HepG2 (cell line): Measurements from ENCODE around the gene SLAMF9. TPM values are rescaled to one million over a fixed set of nuclear protein-coding genes. Genes with fewer than 3 reads are reported as not detected.

Experiments
- ATAC-seq: fragments of 200-7000 bp; cut with Tn5 transposase; 3 replicates; pipeline ENCODE4 v1.9.1; 2020; ENCODE audit warnings: mild to moderate bottlenecking, moderate library complexity
- BruUV-seq: library from RNA; stranded (reverse); fragments of 400-500 nt; replicated peaks from 2 replicates; lab custom pipeline; 2021; lab: Mats Ljungman, UMichigan
- CTCF ChIA-PET: fragments of 300-600 bp; formaldehyde crosslinking; extraction: SDS; loops from one replicate; lab custom pipeline; 2021; ENCODE audit warnings: low total read pairs, inconsistent platforms, low intra/inter-chr PET ratio; lab: Yijun Ruan, JAX
- POLR2A ChIA-PET: fragments of 350-600 bp; sonication (Branson Sonifier 250); formaldehyde crosslinking; loops from one replicate; lab custom pipeline; 2020; ENCODE audit warnings: antibody characterized with exemption, inconsistent platforms; lab: Yijun Ruan, JAX
- DNase-seq: peaks from one replicate; pipeline ENCODE4 v3.0.0-alpha.2; 2015; ENCODE audit warnings: low spot score
- FAIRE-seq: peaks from 3 replicates; lab custom pipeline; 2011; peaks lifted over from hg19 to GRCh38; lab: Jason Lieb, UNC
- H2AFZ ChIP-seq: one replicate; pipeline ENCODE4 v1.6.1; 2011; ENCODE audit warnings: low read length, inconsistent platforms
- H3K27ac ChIP-seq: fragments of 300-600 bp; 3 replicates; pipeline ENCODE4 v1.8.0; 2011; ENCODE audit warnings: mixed run types, mild to moderate bottlenecking, mixed read lengths, low read length, inconsistent platforms; ENCODE audit not compliant: insufficient read depth; ENCODE audit errors: extremely low read length
- H3K27me3 ChIP-seq, 2 experiments: fragments of 200-600 bp in 1 of 2; 2 replicates in 1 of 2; 3 replicates in 1 of 2; pipeline versions ENCODE4 v1.6.0 to v1.8.0; 2011; ENCODE audit warnings: low read length in 2 of 2, mild to moderate bottlenecking in 2 of 2, moderate library complexity in 2 of 2, inconsistent platforms in 1 of 2; ENCODE audit not compliant: insufficient read depth in 2 of 2, control insufficient read depth in 1 of 2
- H3K36me3 ChIP-seq, 2 experiments: fragments of 200-600 bp in 1 of 2; replicated peaks in 1 of 2; 2 replicates in 1 of 2; 3 replicates in 1 of 2; pipeline versions ENCODE4 v1.5.1 to v1.8.0; 2011; ENCODE audit warnings: low read length in 2 of 2, inconsistent platforms in 1 of 2; ENCODE audit not compliant: insufficient read depth in 2 of 2, control insufficient read depth in 1 of 2
- H3K4me1 ChIP-seq: 2 replicates; pipeline ENCODE4 v1.5.1; 2012; ENCODE audit warnings: low read length, inconsistent platforms; ENCODE audit not compliant: insufficient read depth
- H3K4me2 ChIP-seq: 2 replicates; pipeline ENCODE4 v1.6.0; 2011; ENCODE audit warnings: low read depth, low read length, inconsistent platforms
- H3K4me3 ChIP-seq, 3 experiments: fragments of 200-600 bp in 1 of 3; sonication (generic), shearing (Covaris generic) in 1 of 3; replicated peaks in 1 of 3; 2 replicates each; pipeline ENCODE4 v1.5.1; 2011 to 2016; ENCODE audit warnings: low read length in 3 of 3, inconsistent platforms in 2 of 3, low read depth in 2 of 3, mild to moderate bottlenecking in 2 of 3, control low read depth in 1 of 3, mixed read lengths in 1 of 3; ENCODE audit not compliant: insufficient read depth in 1 of 3
- H3K79me2 ChIP-seq: one replicate; pipeline ENCODE4 v1.6.1; 2011; ENCODE audit warnings: low read length, inconsistent platforms; ENCODE audit not compliant: insufficient read depth
- H3K9ac ChIP-seq: 2 replicates; pipeline ENCODE4 v1.6.0; 2011; ENCODE audit warnings: mild to moderate bottlenecking, low read depth, low read length, inconsistent platforms; ENCODE audit not compliant: insufficient read depth
- H3K9me3 ChIP-seq: 2 replicates; pipeline ENCODE4 v1.5.1; 2012; ENCODE audit warnings: mild to moderate bottlenecking, low read length
- H4K20me1 ChIP-seq: 2 replicates; pipeline ENCODE4 v1.6.0; 2011; ENCODE audit warnings: inconsistent platforms, mild to moderate bottlenecking, low read length, moderate library complexity; ENCODE audit not compliant: insufficient read depth
- ADNP ChIP-seq: sonication (generic); formaldehyde crosslinking; IDR thresholded peaks from 2 replicates; pipeline ENCODE4 v1.4.0; 2020; ENCODE audit warnings: missing genetic modification reagents
- GTF3A ChIP-seq: sonication (generic); formaldehyde crosslinking; conservative IDR thresholded peaks from 2 replicates; pipeline ENCODE4 v1.4.0; 2020; ENCODE audit warnings: mild to moderate bottlenecking, missing genetic modification reagents
- HMG20A ChIP-seq: IDR thresholded peaks from 2 replicates; pipeline ENCODE4 v1.6.1; 2016; ENCODE audit warnings: borderline replicate concordance
- MED13 ChIP-seq: sonication (generic); formaldehyde crosslinking; IDR thresholded peaks from 2 replicates; pipeline ENCODE4 v1.5.0; 2020; ENCODE audit warnings: missing genetic modification reagents
- MIER3 ChIP-seq: IDR thresholded peaks from 2 replicates; pipeline ENCODE4 v1.6.1; 2016; ENCODE audit warnings: missing compliant biosample characterization, borderline replicate concordance
- MIXL1 ChIP-seq: IDR thresholded peaks from 2 replicates; pipeline ENCODE4 v1.6.1; 2016
- RAD21 ChIP-seq: fragments of 450-650 bp; formaldehyde crosslinking; IDR thresholded peaks from 2 replicates; pipeline ENCODE4 v1.5.0; 2020; ENCODE audit warnings: mild to moderate bottlenecking
- ZNF17 ChIP-seq: sonication (generic); formaldehyde crosslinking; IDR thresholded peaks from 2 replicates; pipeline ENCODE4 v1.5.0; 2020; ENCODE audit warnings: mild to moderate bottlenecking, missing genetic modification reagents
- ZNF224 ChIP-seq: sonication (generic); formaldehyde crosslinking; IDR thresholded peaks from 2 replicates; pipeline ENCODE4 v1.5.0; 2020; ENCODE audit warnings: mild to moderate bottlenecking, missing genetic modification reagents
- WGBS: methylation state at CpG from one replicate; pipeline ENCODE4 v1.1.6; 2017; ENCODE audit warnings: low lambda C conversion rate; 5-methylcytosine and 5-hydroxymethylcytosine counted together
- in situ Hi-C: cut with HindIII; loops from 2 replicates; pipeline ENCODE4 v1.10.0; 2017; ENCODE audit warnings: low pct_unique_long_range_greater_than_20kb; ENCODE audit not compliant: extremely low pct_ligation_motif_present
- intact Hi-C: fragments of 100-400 bp; cut with micrococcal nuclease; formaldehyde crosslinking; loops from one replicate; pipeline ENCODE4 v1.10.0; 2022; ENCODE audit not compliant: unreplicated experiment
- polyA plus RNA-seq, 8 experiments: library from polyadenylated mRNA; depleted of rRNA in 3 of 8; stranded (reverse) in 7 of 8; unstranded in 1 of 8; fragments of >200 nt; fragmentation: Illumina TruSeq in 4 of 8; extraction: Trizol in 4 of 8; gene quantifications; 2 replicates each; pipeline versions ENCODE4 v1.2.1 to v1.2.3, GENCODE V29; 2011 to 2016; ENCODE audit warnings: low read depth in 4 of 8, missing spikeins in 1 of 8, mixed read lengths in 1 of 8; ENCODE audit not compliant: insufficient read depth in 1 of 8
- total RNA-seq, 5 experiments: library from RNA; depleted of rRNA; stranded (reverse); fragments of >200 nt; fragmentation: Illumina TruSeq; extraction: Trizol; gene quantifications; 2 replicates each; pipeline ENCODE4 v1.2.3, GENCODE V29; 2016; ENCODE audit warnings: low read depth in 1 of 5
- TF ChIP-seq, protein P1 (sequence below): IDR thresholded peaks from 2 replicates; pipeline ENCODE4 v1.6.1; 2016; ENCODE audit warnings: missing biosample characterization, missing genetic modification reagents, low read depth
- TF ChIP-seq, protein P2 (sequence below): sonication (generic); formaldehyde crosslinking; IDR thresholded peaks from 2 replicates; pipeline ENCODE4 v1.8.0; 2022; ENCODE audit warnings: missing genetic modification reagents, mild to moderate bottlenecking, inconsistent platforms, borderline replicate concordance
- TF ChIP-seq, protein P3 (sequence below): fragments of 450-650 bp; IDR thresholded peaks from 2 replicates; pipeline ENCODE4 v1.6.1; 2017

Gene SLAMF9
- total and polyA plus RNA-seq, 2 of the 13 experiments (the other 11 are each of a cell fraction or from before 2014, with no cell fraction given): 0.82 TPM; not detected in 1

DNA sequence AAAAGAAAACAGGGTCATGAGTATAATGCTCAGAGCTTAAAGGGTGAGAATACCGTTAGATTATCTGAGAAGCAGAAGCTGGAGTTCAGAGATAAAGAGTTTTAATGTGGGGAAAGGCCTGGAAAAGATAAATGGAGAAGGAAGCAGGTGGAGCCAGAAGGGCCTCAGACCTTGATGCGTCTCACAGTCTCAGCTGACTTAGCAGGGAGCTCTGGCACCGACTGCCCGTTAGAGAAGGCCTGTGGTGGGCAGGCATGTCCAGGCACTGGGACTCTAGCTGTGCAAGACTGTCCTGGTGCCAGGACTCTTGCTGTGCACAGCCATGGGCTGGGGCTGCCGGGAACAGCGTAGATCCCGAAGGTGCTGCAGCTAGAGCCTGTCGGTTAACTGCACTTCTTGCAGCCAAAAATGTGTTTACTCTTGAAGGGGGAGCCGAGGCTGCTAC lies 3.8 kb upstream of the SLAMF9 start:
- in situ Hi-C loops: no loop called here
- Histone ChIP-seq H3K9me3 (no peaks in the 10 kb centered on the region), H3K4me2 (no peak overlapping the region), H3K27me3 (peaks cover 0 to 12% of the 10 kb centered on the region in 2 experiments; a peak in 2 of 5 replicates), H3K27ac (no peak overlapping the region), H3K79me2 (no peaks in the 10 kb centered on the region), H2AFZ (no peak overlapping the region), H3K36me3 (no peaks in the 10 kb centered on the region), H4K20me1 (no peaks in the 10 kb centered on the region), H3K9ac (no peak overlapping the region), H3K4me3 (no peak overlapping the region), H3K4me1 (no peaks in the 10 kb centered on the region)
- DNase-seq (no peak), ATAC-seq (no peak), FAIRE-seq (no peak)
- CTCF ChIA-PET: no interaction called here
- intact Hi-C loops: no loop called here
- no TSS peak for BruUV-seq
- TF ChIP-seq MED13 (CRISPR knock-in tag): no peak
- TF ChIP-seq RAD21 (CRISPR knock-in tag): no peak
- TF ChIP-seq GTF3A (CRISPR knock-in tag): no peak
- TF ChIP-seq, protein P1, sequence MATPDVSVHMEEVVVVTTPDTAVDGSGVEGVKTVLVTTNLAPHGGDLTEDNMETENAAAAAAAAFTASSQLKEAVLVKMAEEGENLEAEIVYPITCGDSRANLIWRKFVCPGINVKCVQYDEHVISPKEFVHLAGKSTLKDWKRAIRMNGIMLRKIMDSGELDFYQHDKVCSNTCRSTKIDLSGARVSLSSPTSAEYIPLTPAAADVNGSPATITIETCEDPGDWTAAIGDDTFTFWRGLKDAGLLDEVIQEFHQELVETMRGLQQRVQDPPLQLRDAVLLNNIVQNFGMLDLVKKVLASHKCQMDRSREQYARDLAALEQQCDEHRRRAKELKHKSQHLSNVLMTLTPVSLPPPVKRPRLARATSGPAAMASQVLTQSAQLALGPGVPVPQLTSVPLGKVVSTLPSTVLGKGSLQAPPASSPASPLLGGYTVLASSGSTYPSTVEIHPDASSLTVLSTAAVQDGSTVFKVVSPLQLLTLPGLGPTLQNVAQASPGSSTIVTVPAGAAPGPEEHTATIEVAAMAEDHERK: no peak
- TF ChIP-seq ZNF224 (CRISPR knock-in tag): no peak
- no peak for TF ChIP-seq MIER3 (CRISPR knock-in tag)
- POLR2A ChIA-PET: no interaction called here
- 40% methylated on average over 8 of the region's 9 CpGs for WGBS

DNA sequence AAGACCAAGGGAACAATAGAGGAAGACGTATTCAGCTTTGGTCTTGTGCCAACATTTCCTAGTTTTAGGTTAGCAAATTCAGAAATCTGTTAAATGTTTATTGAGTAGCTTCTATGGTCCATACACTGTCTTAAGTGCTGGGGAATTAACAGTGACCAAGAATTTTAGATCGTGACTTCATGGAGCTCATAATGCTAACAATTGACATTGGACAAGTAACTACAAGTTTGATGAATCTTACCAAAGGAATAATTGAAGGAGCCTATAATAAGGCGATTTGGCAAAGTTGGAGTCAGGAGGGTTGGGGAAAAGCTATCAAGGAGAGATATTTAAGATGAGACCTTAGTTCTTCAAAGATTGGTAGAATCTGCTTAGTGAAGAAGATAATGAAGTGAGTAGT lies 1.4 kb upstream of the SLAMF9 start:
- under 1% methylated on average over 3 of the region's 3 CpGs for WGBS

More for the DNA sequence above, 1.4 kb upstream of the SLAMF9 start:
- Histone ChIP-seq H3K4me1 (no peaks in the 10 kb centered on the region), H3K4me2 (no peak overlapping the region), H3K36me3 (no peaks in the 10 kb centered on the region), H3K27me3 (peaks cover 0 to 16% of the 10 kb centered on the region in 2 experiments; a peak in 1 of 5 replicates), H3K4me3 (no peak overlapping the region), H3K79me2 (no peaks in the 10 kb centered on the region), H4K20me1 (no peaks in the 10 kb centered on the region), H3K9ac (no peak overlapping the region), H3K27ac (no peak overlapping the region), H3K9me3 (no peaks in the 10 kb centered on the region), H2AFZ (no peak overlapping the region)
- ATAC-seq (no peak), DNase-seq (no peak), FAIRE-seq (no peak)
- intact Hi-C loops (no loop called here), in situ Hi-C loops (no loop called here)
- CTCF ChIA-PET: no interaction called here
- BruUV-seq: no TSS peak
- POLR2A ChIA-PET: no interaction called here
- TF ChIP-seq, protein P2, sequence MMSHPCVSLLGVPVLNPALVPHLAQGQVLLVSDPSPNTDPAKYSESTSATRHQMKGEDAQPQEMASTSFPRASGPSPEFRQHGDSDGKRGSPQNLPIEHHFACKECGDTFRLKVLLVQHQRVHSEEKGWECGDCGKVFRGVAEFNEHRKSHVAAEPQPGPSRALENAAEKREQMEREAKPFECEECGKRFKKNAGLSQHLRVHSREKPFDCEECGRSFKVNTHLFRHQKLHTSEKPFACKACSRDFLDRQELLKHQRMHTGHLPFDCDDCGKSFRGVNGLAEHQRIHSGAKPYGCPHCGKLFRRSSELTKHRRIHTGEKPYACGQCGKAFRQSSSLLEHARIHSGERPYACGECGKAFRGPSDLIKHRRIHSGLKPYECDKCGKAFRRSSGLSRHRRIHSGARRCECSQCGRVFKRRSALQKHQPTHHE (CRISPR knock-in tag): no peak
- TF ChIP-seq ADNP (no peak), MIXL1 (CRISPR knock-in tag) (no peak), HMG20A (CRISPR knock-in tag) (no peak), ZNF17 (no peak)
- TF ChIP-seq, protein P3, sequence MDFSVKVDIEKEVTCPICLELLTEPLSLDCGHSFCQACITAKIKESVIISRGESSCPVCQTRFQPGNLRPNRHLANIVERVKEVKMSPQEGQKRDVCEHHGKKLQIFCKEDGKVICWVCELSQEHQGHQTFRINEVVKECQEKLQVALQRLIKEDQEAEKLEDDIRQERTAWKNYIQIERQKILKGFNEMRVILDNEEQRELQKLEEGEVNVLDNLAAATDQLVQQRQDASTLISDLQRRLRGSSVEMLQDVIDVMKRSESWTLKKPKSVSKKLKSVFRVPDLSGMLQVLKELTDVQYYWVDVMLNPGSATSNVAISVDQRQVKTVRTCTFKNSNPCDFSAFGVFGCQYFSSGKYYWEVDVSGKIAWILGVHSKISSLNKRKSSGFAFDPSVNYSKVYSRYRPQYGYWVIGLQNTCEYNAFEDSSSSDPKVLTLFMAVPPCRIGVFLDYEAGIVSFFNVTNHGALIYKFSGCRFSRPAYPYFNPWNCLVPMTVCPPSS: no peak
